ENCODE measurements around the gene RIMKLA.
A peak's percentile ranks its signal among the peaks of the same experiment; 100 is the strongest.

RIMKLA gene

DNA sequence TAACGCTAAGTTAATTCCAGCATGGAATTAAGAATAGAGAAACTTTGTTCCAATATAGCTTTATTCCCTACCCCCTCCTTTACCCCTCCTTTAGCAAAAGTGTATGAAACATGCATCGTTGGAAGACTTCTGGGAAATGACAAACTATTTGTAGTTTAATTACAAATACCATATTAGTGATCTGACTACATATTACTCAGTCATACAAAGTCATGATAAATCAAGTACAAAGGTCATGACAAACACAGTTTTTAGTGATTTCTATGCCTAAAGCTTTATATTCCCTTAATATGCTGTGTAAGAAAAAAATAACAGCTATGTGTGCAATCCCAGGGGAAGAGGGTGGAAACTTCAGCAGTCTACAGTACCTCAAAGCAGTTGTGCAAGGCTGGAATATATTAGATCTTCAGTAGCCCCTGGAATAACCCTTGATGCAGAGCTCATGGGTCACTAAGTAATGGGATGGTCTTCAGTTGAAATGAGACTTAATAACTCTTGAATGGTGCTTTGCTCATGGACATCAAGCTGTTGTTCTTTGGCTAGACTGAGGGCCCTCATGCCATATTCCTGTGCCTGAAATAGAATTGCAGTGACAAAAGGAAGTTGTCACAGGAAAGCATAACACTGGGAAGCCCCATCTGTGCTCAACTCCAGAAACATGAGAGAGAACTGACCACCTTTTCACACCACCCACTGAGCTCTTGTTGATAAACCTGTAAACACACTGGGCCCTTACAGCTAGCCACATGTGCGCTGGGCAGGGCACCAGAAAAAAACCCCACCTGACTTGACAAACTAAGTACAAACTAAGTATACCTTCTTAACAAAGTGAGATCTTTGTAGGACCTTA is 49.9 kb downstream of the RIMKLA start:
- DNase-seq: no peak

DNA sequence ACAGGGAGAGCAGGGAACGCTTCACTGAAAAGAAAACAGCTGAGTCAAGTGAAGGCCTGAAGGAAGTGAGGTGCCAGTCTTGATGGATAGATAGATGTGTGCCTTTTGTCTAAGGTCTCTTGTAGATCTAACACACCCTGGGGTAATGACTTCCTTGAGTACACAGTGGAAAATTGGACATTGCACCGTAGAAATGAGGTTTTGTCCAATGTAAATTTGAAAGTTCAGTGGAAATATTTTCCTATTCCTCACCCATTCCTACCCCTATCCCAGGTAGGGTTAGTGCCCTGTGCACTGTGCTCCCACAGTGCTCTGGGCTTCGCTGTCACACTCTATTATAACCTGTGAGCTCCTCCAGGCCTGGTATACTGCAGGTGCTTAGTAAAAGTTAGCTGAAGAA is 50.9 kb downstream of the RIMKLA start:
- no peak for DNase-seq

DNA sequence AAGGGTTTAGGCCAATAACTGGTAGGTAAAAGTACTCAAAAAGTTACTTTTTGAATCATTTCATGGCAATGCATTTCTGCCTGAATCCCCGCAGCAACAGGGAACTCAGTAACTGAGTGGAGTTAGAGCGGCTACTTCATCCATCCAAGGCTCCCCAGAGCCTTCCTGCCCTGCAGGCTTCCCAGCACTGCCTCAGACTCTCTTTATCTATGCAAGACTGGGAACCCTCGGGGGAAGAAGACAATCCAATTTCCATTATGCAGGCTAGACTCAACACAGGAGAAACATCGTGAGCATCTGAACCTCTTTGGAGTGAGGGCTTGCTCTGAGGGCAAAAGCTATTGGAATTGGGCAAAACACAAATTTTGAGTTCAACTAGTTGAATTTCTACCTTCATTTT is 52.1 kb downstream of the RIMKLA start:
- DNase-seq: no peak

DNA sequence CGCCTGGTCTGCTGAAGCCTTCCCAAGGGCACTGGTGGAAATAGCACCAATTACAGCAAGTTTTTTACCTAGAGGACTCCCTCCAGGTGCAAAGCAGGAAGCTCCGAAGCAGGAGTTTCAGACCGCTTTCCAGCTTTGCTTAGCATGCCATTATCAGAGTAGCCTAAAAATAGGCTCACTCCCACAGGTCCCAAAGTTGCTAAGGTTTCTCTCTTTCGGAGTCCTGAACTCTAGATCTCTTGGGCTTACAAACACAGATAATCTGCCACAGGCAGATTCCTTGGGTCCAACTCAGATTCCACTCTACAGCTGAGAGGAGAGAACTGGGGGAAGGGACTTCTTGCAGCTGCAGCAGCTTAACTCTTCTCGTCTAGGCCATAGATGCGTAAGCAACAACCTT is 52.8 kb downstream of the RIMKLA start:
- DNase-seq: no peak

DNA sequence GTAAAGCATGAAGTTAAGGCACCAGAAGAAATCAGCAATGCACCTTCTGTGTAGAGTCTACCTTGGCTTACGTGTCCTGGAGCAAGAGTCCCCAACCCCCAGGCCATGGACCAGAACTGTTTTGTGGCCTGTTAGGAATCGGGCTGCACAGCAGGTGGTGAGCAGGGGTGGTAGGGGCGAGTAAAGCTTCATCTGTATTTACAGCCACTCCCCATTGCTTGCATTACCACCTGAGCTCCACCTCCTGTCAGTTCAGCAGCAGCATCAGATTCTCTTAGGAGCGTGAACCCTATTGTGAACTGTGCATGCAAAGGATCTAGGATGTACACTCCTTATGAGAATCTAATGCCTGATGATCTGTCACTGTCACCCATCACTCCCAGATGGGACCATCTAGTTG is 53.7 kb downstream of the RIMKLA start:
- DNase-seq: no peak

DNA sequence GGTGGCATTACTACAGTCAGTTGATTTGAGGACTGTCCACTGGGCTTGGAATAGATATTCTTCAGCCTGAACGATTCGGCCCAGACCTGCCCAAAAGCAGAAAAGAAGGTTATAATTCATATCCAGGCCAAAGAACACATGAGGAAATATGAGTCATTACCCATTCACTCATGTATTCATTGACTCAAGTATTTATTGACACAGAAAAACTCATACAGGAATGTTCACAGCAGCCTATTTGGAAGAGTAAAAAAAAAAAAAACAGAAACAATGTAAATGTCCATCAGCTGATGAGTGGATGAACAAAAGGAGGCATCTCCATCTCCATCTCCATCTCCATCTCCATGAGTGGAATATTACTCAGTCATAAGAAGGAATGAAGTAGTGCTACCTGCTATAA is 59.3 kb downstream of the RIMKLA start:
- no peak for DNase-seq

DNA sequence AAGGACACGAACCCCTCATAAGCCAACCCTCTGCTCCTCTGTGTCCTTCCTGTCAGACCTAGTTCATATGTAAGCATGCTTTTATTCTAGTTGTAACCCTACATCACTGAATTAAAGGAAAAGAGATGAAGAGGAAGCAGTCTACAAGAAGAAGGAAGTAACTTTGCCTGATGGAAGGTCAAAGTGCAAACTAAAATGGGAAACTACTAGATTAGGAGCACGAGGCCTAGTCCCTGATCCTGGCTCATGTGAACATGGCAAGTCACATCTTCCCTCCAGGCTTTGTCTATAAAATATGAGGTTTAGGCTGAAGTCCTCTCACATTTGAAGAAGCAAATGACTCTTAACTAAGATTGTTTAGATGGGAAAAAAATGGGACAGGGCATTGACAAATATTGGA is 62.1 kb downstream of the RIMKLA start:
- no peak for DNase-seq

DNA sequence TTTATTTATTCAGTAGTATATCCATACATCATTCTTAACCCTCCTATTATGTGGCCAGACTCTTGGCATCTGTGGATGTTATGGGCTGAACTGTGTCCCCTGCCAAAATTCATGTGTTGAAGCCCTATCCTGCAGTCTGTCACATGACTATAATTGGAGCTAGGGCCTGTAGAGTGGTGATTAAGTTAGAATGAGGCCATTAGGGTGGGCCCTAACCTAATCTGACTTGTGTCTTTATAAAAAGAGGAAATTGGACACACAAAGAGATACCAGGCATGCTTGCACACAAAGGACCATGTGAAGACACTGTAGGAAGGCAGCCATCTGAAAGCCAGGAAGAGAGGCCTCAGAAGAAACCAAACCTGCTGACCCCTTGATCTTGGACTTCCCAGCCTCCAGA is 68.7 kb downstream of the RIMKLA start:
- no peak for DNase-seq

DNA sequence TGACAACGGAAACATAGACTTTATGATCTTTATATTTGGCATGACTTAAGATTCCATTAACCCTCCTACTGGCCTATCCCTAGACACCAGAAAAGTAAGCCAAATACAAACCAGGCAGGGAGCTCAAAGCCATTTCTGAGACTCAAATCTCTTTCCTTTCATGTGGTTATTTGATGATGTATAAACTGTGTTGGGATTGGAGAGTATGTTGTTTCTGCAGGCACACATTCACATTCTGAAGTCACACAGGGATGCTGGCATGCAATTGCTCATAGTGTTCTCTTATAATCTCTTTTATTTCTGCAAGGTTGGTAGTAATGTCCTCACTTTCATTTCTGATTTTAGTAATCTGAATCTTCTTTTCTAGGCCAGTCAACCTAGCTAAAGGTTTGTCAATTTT is 69.5 kb downstream of the RIMKLA start:
- no peak for DNase-seq

DNA sequence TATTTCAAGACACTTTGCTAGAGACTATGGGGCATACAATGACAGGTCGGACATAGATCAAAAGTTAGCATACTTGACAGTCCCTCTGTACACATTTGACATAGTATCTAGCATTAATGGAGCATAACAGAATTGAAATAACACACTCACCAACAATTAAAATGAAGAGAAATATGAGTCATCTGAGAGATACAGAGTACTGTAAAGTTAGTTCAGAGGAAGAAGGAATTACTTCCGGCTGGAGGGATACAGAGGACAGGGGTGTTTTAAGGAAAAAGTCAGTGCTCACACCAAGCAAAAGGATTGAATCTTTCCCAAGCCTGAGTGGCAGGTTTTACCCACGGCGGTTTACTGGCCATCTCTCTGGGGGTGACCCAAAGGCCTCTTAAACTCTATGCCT is 72.8 kb downstream of the RIMKLA start:
- no peak for DNase-seq

DNA sequence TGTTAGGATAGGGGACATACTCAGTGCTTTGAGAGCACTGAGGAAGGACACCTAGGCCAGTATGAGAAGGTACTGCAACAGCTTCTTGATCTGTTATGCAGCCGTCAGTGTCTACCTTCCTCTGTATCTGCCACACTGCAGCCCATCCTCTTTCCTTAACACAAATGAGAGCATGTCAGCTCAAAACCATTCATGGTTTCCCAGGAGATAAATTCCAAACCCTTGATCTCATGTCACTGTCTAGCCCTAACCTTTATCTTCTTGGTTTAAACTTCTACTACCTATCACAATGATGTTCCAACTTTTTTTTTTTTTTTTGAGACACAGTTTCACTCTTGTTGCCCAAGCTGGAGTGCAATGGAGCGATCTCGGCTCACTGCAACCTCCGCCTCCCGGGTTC is 73.8 kb downstream of the RIMKLA start:
- no peak for DNase-seq

DNA sequence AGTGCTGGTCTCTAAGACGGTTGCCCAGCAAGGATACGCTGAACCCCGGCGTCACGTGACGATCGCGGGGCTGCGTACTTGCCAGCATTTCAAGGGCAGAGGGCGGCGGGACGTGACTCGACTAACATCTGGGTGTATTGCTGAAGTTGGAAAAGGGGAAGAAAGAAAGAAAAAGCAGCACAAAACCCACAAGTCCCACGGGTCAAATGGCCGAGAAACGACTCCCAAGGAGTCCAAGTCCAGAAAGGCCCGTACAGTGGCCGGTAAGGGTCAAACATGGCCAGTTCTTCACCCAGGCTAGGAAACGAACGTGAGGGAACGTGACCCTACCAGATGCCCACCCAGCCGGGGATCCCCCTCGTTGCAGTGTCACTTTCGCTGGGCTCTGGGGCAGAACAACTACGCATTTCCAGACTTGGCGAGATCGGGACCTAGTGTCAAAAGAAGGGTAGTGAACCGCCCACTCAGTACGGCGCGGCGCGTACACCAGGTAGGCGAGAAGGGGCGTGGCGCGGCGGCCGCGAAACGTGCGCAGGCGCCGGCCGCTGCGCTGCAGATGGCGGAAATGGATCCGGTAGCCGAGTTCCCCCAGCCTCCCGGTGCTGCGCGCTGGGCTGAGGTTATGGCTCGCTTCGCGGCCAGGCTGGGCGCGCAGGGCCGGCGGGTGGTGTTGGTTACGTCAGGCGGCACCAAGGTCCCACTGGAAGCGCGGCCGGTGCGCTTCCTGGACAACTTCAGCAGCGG is 75.6 kb downstream of the RIMKLA start, which contains the start of the genes PPCS and ZMYND12:
Gene PPCS, plus strand, starts transcription at position 534 of the 744 bp plus-strand sequence. Its CDS starts 23 bp downstream, at position 557.
Gene ZMYND12, minus strand, starts transcription at position 13 of the 744 bp plus-strand sequence. CDS start 25 bp downstream, outside the sequence.
- peak; percentile 94 for DNase-seq

DNA sequence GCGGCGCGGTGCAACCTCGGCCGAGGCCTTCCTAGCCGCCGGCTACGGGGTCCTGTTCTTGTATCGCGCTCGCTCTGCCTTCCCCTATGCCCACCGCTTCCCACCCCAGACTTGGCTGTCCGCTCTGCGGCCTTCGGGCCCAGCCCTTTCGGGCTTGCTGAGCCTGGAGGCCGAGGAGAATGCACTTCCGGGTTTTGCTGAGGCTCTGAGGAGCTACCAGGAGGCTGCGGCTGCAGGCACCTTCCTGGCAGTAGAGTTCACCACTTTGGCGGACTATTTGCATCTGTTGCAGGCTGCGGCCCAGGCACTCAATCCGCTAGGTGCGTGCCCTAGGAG is 76.1 kb downstream of the RIMKLA start:
- DNase-seq: peak; percentile 79

DNA sequence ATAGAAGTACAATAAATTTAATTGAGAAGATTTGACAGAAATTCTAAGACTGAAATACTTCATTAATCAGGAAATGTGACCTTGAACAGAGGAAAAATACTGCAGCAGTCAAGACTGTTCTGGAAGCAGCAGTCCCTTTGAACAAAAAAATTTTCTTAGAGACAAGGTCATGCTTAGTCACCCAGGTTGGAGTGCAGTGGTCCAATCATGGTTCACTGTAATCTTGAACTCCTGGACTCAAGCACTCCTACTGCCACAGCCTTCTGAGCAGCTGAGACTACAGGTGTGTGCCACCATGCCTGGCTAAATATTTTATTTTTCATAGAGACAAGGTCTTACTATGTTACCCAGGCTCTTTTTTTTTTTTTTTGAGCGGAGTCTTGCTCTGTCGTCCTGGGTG is 80.6 kb downstream of the RIMKLA start:
- DNase-seq: no peak

DNA sequence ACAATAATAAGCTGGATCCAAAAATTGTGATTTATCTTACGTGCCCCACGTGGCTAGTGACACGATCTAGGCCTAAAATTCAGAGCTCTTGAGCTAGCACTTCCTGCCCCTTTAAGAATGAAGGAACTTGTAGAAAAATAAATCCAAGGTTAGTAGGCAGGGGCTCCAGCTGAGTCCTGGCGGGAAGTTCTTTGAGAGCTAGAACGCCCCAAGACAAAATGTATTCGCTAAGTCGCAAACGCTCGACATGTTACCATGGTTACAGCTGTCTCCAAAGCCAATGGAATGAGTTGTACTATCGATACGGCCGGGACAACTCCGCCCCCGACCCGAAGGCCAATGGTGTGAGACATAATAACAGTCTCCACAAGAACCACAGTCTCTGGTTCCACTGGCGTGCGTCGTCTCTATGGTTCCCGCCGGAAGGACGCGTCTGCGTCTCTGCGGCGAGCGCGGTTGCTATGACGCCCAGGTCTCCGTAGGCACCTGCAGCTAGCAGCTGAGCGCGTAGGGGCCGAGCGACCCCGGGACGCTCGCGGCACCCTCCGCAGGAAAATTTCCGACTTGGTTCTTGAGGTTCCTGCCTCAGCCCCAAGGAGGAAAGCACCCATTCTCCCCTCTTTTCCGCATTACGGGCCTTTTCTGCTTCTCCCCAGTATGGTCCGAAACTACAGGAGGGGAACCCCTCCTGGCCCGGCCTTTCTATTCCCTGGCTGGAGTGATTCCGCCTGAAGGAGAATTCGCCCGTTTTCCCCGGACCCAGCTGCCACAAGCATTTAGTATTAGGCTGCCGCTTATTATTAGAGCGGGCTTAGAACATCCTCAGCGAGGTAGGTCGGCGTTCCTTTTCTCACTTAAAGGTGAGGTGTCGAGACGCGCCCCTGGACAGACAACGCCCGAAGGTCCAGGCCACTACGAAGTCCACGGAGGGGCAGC is 82.5 kb downstream of the RIMKLA start, which contains the start of gene CCDC30:
Gene CCDC30, plus strand, starts transcription at position 459 of the 936 bp plus-strand sequence. CDS start 17,266 bp downstream, outside the sequence.
- DNase-seq: peak; percentile 99

DNA sequence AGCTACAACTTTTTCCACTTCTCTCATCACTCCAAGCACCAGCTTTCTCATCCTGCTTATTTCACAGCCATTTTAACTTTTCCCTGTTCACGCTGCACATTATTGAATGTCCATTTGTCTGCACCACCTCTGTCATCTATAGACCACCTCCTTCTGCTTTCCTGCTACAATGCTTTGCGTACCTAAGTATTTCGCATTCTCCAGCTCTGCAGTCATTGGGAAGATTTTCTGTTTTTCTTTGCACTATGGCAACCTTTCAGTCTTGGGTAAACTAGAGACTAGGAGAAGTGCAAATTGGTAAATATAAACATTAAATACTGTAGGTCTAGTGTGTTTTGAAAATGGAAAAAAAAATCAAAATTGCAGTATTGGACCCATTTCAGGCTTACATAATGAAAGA is 83.3 kb downstream of the RIMKLA start:
- DNase-seq: no peak

DNA sequence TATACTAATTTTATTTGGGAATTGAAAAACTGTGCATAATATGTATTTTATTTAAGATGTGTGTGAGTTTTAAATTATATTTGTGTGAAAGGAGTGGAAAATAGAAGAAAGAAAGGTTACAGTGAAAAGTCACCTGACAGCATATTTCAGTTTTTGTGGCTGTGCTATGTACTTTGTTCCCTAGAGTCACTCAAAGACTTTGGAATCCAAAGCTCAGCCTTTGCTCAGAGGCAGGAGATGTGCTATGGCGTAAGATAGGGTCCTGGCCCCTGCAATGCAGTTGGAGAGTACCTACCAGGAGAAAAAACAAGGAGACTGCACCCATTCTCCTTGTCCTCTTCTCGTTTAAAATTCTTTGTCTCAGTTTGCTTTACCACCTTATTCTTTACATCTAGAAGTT is 85.4 kb downstream of the RIMKLA start:
- no peak for DNase-seq

DNA sequence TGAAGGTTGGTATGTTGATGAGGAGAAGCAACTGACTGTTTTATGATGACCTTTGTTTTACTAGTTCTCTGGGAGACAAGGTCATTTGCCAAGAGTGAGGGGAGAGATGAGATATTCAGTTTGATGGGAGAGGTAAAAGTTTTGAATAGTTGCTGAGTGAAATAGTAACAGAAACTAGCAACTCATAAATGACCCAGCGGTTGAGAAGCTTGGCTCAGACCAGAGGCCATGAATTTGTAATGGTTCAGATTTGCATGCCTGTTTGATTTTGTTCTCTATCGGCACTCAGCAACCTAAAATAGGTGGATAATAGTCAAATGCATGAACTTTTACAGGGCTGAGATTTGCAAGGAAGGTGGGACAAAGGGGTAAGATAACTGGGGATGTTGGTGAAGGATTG is 89.1 kb downstream of the RIMKLA start:
- no peak for DNase-seq

Measured in NCI-H1092 treated with DMSO at 0.1 percent for 48 hours (cell line).